Measurements from ENCODE around the gene ADPRHL1. TPM values are rescaled to one million over a fixed set of nuclear protein-coding genes. Genes with fewer than 3 reads are reported as not detected.
"Not testable (repeated sequence)": the region's sequence is repeated elsewhere in the genome, so short reads cannot be mapped to it uniquely, and the experiment has no call there.

The ADPRHL1 gene
- total RNA-seq, 1 experiment from 2014 or later = 1.5 TPM

DNA sequence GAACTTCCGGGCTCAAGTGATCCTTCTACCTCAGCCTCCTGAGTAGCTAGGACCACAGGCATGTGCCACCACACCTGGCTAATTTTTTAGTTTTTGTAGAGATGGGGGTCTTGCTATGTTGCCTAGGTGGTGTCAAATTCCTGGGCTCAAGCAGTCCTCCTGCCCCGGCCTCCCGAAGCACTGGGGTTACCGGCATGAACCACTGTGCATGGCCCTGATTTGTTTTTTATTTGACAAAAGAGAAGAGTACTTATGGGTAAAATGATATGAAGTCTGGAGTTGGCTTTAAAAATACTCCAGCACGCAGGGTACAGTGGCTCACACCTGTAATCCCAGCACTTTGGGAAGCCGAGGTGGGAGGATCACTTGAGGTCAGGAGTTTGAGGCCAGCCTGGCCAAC, 84.9 kb downstream of the ADPRHL1 start:
- H3K27ac Mint-ChIP-seq; H3K36me3 Mint-ChIP-seq; DNase-seq (ENCODE audit: low spot score); H3K27me3 Mint-ChIP-seq (ENCODE audit: low read depth); POLR2A ChIA-PET; H3K9me3 Mint-ChIP-seq; ATAC-seq; H3K4me3 Mint-ChIP-seq: not testable (repeated sequence)
- CTCF ChIA-PET = interaction anchor here (0.7 to 1.6 kb wide), 3 partner anchors 23 to 62 kb away, joined by 4 read pairs; no protein-coding TSS in a partner anchor
- H3K4me1 Mint-ChIP-seq = peaks cover 21% of the 10 kb centered on the region

DNA sequence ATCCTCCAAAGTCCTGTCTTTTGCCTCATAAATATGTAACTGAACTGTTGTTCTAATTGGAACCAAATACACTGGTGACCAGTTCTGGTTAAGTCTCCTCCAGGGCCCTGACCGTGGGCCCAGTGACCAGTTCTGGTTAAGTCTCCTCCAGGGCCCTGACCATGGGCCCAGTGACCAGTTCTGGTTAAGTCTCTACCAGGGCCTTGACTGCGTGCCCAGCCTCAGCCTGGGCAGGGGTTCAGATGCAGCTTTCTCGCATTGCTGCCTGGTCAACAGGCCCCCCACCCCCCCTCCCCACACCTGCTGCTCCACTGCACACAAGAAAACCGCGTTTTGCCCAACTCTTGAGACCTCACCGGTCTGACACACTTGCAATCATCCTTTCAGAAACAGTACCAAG, 85.5 kb downstream of the ADPRHL1 start:
- TF ChIP-seq, protein P1, sequence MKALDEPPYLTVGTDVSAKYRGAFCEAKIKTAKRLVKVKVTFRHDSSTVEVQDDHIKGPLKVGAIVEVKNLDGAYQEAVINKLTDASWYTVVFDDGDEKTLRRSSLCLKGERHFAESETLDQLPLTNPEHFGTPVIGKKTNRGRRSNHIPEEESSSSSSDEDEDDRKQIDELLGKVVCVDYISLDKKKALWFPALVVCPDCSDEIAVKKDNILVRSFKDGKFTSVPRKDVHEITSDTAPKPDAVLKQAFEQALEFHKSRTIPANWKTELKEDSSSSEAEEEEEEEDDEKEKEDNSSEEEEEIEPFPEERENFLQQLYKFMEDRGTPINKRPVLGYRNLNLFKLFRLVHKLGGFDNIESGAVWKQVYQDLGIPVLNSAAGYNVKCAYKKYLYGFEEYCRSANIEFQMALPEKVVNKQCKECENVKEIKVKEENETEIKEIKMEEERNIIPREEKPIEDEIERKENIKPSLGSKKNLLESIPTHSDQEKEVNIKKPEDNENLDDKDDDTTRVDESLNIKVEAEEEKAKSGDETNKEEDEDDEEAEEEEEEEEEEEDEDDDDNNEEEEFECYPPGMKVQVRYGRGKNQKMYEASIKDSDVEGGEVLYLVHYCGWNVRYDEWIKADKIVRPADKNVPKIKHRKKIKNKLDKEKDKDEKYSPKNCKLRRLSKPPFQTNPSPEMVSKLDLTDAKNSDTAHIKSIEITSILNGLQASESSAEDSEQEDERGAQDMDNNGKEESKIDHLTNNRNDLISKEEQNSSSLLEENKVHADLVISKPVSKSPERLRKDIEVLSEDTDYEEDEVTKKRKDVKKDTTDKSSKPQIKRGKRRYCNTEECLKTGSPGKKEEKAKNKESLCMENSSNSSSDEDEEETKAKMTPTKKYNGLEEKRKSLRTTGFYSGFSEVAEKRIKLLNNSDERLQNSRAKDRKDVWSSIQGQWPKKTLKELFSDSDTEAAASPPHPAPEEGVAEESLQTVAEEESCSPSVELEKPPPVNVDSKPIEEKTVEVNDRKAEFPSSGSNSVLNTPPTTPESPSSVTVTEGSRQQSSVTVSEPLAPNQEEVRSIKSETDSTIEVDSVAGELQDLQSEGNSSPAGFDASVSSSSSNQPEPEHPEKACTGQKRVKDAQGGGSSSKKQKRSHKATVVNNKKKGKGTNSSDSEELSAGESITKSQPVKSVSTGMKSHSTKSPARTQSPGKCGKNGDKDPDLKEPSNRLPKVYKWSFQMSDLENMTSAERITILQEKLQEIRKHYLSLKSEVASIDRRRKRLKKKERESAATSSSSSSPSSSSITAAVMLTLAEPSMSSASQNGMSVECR (CRISPR knock-in tag; IDR thresholded peaks at IDR 0.05; ENCODE audit: borderline replicate concordance) = no peak
- no peak for TF ChIP-seq FOXJ3 (CRISPR knock-in tag; IDR thresholded peaks at IDR 0.05; ENCODE audit: borderline replicate concordance)
- TF ChIP-seq, protein P2, sequence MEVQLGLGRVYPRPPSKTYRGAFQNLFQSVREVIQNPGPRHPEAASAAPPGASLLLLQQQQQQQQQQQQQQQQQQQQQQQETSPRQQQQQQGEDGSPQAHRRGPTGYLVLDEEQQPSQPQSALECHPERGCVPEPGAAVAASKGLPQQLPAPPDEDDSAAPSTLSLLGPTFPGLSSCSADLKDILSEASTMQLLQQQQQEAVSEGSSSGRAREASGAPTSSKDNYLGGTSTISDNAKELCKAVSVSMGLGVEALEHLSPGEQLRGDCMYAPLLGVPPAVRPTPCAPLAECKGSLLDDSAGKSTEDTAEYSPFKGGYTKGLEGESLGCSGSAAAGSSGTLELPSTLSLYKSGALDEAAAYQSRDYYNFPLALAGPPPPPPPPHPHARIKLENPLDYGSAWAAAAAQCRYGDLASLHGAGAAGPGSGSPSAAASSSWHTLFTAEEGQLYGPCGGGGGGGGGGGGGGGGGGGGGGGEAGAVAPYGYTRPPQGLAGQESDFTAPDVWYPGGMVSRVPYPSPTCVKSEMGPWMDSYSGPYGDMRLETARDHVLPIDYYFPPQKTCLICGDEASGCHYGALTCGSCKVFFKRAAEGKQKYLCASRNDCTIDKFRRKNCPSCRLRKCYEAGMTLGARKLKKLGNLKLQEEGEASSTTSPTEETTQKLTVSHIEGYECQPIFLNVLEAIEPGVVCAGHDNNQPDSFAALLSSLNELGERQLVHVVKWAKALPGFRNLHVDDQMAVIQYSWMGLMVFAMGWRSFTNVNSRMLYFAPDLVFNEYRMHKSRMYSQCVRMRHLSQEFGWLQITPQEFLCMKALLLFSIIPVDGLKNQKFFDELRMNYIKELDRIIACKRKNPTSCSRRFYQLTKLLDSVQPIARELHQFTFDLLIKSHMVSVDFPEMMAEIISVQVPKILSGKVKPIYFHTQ (CRISPR knock-in tag; IDR thresholded peaks at IDR 0.05) = no peak
- no peak for TF ChIP-seq ZNF671 (CRISPR knock-in tag; IDR thresholded peaks at IDR 0.05)
- TF ChIP-seq, protein P3, sequence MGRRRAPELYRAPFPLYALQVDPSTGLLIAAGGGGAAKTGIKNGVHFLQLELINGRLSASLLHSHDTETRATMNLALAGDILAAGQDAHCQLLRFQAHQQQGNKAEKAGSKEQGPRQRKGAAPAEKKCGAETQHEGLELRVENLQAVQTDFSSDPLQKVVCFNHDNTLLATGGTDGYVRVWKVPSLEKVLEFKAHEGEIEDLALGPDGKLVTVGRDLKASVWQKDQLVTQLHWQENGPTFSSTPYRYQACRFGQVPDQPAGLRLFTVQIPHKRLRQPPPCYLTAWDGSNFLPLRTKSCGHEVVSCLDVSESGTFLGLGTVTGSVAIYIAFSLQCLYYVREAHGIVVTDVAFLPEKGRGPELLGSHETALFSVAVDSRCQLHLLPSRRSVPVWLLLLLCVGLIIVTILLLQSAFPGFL (CRISPR knock-in tag; IDR thresholded peaks at IDR 0.05; ENCODE audit: borderline replicate concordance) = no peak
- no peak for TF ChIP-seq KAT7 (CRISPR knock-in tag; IDR thresholded peaks at IDR 0.05; ENCODE audit: borderline replicate concordance)
- no peak for TF ChIP-seq ZNF219 (CRISPR knock-in tag; IDR thresholded peaks at IDR 0.05; ENCODE audit: borderline replicate concordance)
- no peak for TF ChIP-seq NFYB (CRISPR knock-in tag; conservative IDR thresholded peaks at IDR 0.05; ENCODE audit: low read depth)
- TF ChIP-seq NR3C1 (CRISPR knock-in tag; conservative IDR thresholded peaks at IDR 0.05; ENCODE audit: low read depth) = no peak
- no peak for TF ChIP-seq PRRX2 (CRISPR knock-in tag; IDR thresholded peaks at IDR 0.05)
- TF ChIP-seq, protein P4, sequence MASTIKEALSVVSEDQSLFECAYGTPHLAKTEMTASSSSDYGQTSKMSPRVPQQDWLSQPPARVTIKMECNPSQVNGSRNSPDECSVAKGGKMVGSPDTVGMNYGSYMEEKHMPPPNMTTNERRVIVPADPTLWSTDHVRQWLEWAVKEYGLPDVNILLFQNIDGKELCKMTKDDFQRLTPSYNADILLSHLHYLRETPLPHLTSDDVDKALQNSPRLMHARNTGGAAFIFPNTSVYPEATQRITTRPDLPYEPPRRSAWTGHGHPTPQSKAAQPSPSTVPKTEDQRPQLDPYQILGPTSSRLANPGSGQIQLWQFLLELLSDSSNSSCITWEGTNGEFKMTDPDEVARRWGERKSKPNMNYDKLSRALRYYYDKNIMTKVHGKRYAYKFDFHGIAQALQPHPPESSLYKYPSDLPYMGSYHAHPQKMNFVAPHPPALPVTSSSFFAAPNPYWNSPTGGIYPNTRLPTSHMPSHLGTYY (CRISPR knock-in tag; IDR thresholded peaks at IDR 0.05) = no peak
- TF ChIP-seq, protein P5, sequence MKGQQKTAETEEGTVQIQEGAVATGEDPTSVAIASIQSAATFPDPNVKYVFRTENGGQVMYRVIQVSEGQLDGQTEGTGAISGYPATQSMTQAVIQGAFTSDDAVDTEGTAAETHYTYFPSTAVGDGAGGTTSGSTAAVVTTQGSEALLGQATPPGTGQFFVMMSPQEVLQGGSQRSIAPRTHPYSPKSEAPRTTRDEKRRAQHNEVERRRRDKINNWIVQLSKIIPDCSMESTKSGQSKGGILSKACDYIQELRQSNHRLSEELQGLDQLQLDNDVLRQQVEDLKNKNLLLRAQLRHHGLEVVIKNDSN (CRISPR knock-in tag; IDR thresholded peaks at IDR 0.05) = no peak
- no peak for TF ChIP-seq SMAD3 (CRISPR knock-in tag; IDR thresholded peaks at IDR 0.05; ENCODE audit: borderline replicate concordance)
- no peak for TF ChIP-seq ZNF232 (CRISPR knock-in tag; IDR thresholded peaks at IDR 0.05)
- no peak for TF ChIP-seq RELA (CRISPR knock-in tag; IDR thresholded peaks at IDR 0.05; ENCODE audit: borderline replicate concordance)
- TF ChIP-seq, protein P6, sequence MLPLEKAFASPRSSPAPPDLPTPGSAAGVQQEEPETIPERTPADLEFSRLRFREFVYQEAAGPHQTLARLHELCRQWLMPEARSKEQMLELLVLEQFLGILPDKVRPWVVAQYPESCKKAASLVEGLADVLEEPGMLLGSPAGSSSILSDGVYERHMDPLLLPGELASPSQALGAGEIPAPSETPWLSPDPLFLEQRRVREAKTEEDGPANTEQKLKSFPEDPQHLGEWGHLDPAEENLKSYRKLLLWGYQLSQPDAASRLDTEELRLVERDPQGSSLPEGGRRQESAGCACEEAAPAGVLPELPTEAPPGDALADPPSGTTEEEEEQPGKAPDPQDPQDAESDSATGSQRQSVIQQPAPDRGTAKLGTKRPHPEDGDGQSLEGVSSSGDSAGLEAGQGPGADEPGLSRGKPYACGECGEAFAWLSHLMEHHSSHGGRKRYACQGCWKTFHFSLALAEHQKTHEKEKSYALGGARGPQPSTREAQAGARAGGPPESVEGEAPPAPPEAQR (CRISPR knock-in tag; IDR thresholded peaks at IDR 0.05) = no peak
- TF ChIP-seq MXD4 (CRISPR knock-in tag; IDR thresholded peaks at IDR 0.05; ENCODE audit: borderline replicate concordance) = no peak
- no peak for TF ChIP-seq ZNF138 (CRISPR knock-in tag; conservative IDR thresholded peaks at IDR 0.05)
- POLR2A ChIA-PET = no interaction called here
- Mint-ChIP-seq H3K9me3 (no peaks in the 10 kb centered on the region), H3K4me1 (peaks cover 16% of the 10 kb centered on the region), H3K27ac (no peak overlapping the region), H3K4me3 (no peak overlapping the region), H3K27me3 (ENCODE audit: low read depth) (no peaks in the 10 kb centered on the region), H3K36me3 (no peaks in the 10 kb centered on the region)
- ATAC-seq (no peak), DNase-seq (ENCODE audit: low spot score) (no peak)
- CTCF ChIA-PET = interaction anchor here (6.1 kb wide), 1 partner anchor 24 kb away, joined by 34 read pairs; no protein-coding TSS in a partner anchor
